NCI-H2196 treated with DMSO at 0.1 percent for 48 hours (cell line): ENCODE data around the gene EFNB1.
"Not testable (repeated sequence)": the region's sequence is repeated elsewhere in the genome, so short reads cannot be mapped to it uniquely, and the experiment has no call there.

Source experiments
- DNase-seq: peaks from one replicate; lab custom pipeline; 2025; ENCODE audit not compliant: unreplicated experiment; lab: John Stamatoyannopoulos, UW

EFNB1 gene

GRCh38 chrX:68828740-68829581, at the start of gene EFNB1:
Gene EFNB1 (plus strand): TSS chrX:68829021. CDS start chrX:68829777, 756 bp downstream.
- peak; percentile 82 for DNase-seq

- not testable (repeated sequence) for DNase-seq
Measured at GRCh38 chrX:68781295-68781694, 47.5 kb upstream of the EFNB1 start.

GRCh38 chrX:68784816-68785215, 44.0 kb upstream of the EFNB1 start:
- DNase-seq, result no peak

GRCh38 chrX:68786581-68786980, 42.2 kb upstream of the EFNB1 start:
- DNase-seq, result not testable (repeated sequence)

- no peak for DNase-seq
Measured at GRCh38 chrX:68789966-68790365, 38.9 kb upstream of the EFNB1 start.

- no peak for DNase-seq
Measured at GRCh38 chrX:68792083-68792482, 36.7 kb upstream of the EFNB1 start.

GRCh38 chrX:68794461-68794860, 34.4 kb upstream of the EFNB1 start:
- no peak for DNase-seq

- DNase-seq, result no peak
Measured at GRCh38 chrX:68795741-68796140, 33.1 kb upstream of the EFNB1 start.

- not testable (repeated sequence) for DNase-seq
Measured at GRCh38 chrX:68798400-68798799, 30.4 kb upstream of the EFNB1 start.

- no peak for DNase-seq
Measured at GRCh38 chrX:68801737-68802290, 27.0 kb upstream of the EFNB1 start.

- DNase-seq, result no peak
Measured at GRCh38 chrX:68807818-68808217, 21.0 kb upstream of the EFNB1 start.

GRCh38 chrX:68808686-68809357, 20.0 kb upstream of the EFNB1 start:
- peak; percentile 1 for DNase-seq

- DNase-seq, result no peak
Measured at GRCh38 chrX:68820476-68821110, 8.2 kb upstream of the EFNB1 start.

GRCh38 chrX:68821616-68822015, 7.2 kb upstream of the EFNB1 start:
- DNase-seq, result no peak

GRCh38 chrX:68822641-68823410, 6.0 kb upstream of the EFNB1 start:
- DNase-seq, result peak; percentile 17

GRCh38 chrX:68823413-68824151, 5.2 kb upstream of the EFNB1 start:
- no peak for DNase-seq

GRCh38 chrX:68824152-68824433, 4.7 kb upstream of the EFNB1 start:
- DNase-seq, result no peak

- no peak for DNase-seq
Measured at GRCh38 chrX:68824565-68825125, 4.2 kb upstream of the EFNB1 start.

- DNase-seq, result no peak
Measured at GRCh38 chrX:68826113-68826980, 2.5 kb upstream of the EFNB1 start.
